D341Med (cell line): ENCODE data around the gene TMF1.

Source experiments
- DNase-seq: peaks from one replicate; pipeline ENCODE4 v3.0.0; 2012; ENCODE audit warnings: low spot score

TMF1 gene, protein sequence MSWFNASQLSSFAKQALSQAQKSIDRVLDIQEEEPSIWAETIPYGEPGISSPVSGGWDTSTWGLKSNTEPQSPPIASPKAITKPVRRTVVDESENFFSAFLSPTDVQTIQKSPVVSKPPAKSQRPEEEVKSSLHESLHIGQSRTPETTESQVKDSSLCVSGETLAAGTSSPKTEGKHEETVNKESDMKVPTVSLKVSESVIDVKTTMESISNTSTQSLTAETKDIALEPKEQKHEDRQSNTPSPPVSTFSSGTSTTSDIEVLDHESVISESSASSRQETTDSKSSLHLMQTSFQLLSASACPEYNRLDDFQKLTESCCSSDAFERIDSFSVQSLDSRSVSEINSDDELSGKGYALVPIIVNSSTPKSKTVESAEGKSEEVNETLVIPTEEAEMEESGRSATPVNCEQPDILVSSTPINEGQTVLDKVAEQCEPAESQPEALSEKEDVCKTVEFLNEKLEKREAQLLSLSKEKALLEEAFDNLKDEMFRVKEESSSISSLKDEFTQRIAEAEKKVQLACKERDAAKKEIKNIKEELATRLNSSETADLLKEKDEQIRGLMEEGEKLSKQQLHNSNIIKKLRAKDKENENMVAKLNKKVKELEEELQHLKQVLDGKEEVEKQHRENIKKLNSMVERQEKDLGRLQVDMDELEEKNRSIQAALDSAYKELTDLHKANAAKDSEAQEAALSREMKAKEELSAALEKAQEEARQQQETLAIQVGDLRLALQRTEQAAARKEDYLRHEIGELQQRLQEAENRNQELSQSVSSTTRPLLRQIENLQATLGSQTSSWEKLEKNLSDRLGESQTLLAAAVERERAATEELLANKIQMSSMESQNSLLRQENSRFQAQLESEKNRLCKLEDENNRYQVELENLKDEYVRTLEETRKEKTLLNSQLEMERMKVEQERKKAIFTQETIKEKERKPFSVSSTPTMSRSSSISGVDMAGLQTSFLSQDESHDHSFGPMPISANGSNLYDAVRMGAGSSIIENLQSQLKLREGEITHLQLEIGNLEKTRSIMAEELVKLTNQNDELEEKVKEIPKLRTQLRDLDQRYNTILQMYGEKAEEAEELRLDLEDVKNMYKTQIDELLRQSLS

DNA sequence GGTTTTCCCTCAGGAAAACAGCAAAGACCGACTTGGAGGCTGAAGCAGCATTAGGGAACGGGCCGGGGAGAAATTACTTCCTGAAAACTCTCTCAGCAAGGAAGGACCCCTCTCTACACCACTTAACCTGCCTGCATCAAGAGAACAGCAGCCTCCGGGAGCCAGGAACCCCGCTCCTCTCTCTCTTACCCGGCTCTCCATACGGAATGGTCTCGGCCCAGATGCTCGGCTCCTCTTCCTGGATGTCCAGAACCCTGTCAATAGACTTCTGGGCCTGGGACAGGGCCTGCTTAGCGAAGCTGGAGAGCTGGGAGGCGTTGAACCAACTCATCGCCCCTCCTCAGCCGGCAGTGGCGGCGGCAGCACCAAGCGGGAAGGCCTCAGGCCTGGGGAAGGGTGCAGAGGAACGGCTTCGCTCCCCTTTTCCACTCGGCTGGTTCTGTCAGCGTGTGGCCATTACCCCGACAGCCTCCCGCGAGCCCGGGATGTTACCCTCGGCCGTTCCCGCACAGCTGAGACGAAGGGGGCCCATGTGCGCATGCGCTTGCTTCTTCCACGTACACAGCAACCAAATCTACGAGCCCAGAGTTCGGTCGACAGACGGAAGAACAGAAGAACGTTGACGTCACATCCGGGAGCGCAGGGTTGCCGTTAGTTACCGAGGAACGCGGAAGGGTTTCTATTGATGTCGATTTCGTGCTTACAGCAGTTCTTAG, at the start of gene TMF1:
Gene TMF1, minus strand, starts transcription at position 578 of the 716 bp plus-strand sequence. Its CDS starts 247 bp downstream, at position 331.
- DNase-seq: peak; percentile 96

DNA sequence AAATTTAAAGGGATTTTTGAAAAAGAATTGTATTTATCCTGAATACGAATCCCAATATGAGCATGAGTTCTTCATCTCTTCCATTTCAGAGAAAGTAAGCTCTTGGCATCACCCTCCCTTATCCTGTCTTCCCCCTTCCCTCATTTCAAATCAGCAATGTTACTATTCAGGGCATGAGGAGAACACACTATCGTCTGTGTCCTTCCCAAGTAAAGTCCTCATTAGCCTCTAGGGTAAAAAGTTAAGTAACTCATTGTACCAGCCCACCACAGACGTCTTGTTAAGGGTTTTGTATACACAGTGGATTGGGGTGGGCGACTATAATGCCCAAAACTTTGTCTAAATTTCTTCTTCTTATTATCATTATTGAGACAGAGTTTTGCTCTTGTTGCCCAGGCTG, 47.4 kb upstream of the TMF1 start:
- DNase-seq: no peak

DNA sequence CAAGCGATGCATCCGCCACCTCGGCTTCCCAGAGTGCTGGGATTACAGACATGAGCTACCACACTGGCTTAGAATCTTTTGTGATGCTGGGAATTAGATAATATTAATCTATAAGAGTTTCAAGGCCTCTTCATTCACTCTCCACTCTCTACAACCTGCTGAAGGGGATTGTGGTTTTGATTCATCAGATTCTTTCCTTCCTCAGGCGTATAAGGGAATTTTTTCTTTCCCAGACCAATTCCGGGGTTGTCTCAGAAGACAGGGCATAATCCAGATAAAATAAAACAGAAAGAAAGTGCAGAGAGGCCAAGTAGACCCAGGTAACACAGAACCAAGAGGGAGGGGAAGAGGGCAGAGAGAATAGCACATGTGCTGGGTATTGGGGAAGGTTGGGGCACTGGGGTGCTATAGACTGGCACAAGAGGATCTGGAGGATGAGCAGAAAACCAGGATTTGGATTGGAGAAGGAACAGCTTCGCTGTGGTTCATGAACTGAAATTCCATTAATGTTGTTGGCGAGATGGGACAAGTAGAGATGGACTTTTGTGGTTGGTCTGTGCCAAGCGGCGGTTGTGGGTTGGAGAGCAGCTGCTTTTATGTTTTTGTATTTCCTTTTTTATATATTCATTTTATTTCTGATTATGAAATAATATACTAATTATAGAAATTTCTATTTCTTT, 45.4 kb upstream of the TMF1 start:
- no peak for DNase-seq

DNA sequence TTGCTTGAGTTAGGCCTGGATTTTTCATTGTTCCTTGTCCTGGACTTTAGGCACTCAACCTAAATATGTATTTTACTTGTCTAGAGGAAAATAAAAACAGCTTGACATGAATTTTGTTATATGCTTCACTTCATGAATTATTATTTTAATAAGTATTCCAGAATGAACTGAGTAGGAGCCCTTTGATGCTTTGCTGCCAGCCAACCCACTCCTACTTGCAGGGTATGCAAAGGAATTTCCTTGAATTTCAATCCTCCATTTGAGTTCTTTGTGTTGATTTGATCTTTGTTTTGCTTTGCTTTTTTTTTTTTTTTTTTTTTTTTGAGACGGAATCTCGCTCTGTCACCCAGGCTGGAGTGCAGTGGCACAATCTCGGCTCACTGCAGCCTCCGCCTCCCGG, 44.2 kb upstream of the TMF1 start:
- DNase-seq: no peak

DNA sequence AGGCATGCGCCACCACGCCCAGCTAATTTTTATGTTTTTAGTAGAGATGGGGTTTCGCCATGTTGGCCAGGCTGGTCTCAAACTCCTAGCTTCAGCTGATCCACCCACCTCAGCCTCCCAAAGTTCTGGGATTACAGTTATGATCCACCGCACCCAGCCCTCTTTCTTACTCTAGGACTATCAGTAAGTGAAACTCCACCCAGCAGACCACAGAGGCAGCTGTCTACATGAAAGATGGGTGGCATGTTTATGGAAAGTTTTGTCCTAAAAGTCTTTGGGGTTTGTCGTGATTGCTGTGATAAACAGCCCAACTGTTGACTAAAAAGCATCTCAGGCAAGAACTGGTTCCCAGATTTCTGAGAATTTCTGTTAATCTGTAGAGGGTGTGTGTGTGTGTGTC, 43.5 kb upstream of the TMF1 start:
- no peak for DNase-seq

DNA sequence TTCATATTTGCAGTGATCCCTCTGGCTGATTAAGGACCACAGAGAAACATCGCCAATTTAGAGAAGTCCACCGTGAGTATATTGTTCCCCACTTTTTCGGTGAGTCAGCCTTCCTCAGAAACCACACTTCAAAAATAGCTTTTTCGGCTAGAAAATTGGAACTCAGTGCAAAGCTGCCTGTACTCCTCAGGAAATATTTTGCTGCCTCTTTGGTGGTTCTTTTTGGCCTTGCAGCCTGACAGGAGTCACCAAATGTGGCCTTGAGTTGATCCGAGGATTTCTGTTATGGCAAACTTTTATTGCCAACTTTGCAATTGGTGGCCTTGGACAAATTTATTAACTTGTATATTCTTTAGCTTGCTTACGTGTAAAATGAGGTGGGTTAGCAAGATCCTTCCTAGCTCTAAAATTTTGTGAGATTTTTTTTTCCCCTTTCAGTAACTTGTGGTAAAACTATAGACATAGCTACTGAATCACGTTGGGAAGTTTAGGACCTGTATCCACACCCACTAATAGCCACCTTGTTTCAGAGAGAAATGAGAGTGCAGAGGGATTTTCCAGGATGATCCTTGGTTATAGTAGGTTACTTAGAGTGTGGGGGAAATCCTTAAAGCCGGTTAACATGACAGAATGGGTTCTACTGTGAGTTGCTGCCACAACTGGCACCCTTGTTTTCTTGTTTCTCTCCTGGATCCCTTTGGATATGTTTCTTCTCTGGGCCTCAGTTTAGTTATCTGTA, 42.5 kb upstream of the TMF1 start:
- DNase-seq: no peak

DNA sequence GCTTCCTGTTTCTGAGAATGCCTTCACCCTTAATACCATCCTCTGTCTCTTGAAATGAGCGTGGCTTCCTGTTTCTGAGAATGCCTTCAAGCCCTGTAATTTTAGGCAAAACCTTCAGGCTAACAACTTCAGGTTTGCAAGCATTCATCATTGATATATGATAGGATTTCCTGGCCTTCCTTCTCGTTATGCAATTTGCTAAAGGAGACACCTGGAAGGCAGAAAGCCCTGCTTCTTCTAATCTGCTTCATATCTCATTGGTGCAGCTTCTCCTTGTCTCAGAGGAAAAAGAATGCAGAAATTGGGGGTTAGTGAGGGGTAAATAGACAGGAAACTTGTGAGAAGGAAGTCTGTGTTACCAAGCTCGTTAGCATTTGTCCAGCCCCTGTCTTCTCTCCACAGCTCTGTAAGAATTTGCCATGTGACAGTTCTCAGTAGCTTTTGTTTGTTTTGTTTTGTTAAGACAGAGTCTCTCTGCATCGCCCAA, 39.9 kb upstream of the TMF1 start:
- no peak for DNase-seq

DNA sequence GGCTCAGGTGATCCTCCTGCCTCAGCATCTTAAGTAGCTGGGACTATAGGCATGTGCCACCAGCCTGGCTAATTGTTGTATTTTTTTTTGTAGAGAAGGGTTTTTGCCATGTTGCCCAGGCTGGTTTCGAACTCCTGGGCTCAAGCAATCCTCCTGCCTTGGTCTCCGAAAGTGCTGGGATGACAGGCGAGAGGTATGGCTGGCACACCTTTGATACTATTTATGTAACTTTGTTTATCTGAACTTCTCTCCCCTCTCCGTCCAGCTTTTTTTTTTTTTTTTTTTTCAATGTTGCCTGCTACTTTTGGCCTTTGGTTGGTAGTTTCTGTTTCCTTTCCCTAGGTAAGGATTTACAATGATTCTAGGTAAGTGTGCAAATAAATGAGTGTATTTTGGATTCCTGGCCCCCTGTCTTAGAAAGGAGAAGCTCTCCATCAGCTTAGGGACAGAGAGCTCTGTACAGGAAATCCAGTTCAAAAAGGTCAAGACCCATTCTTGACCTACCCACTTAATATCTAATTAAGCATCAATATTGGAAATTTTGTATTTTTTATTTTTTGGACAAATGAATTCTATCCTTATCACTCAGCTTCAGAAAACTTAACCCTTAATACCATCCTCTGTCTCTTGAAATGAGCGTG, 39.4 kb upstream of the TMF1 start:
- no peak for DNase-seq

DNA sequence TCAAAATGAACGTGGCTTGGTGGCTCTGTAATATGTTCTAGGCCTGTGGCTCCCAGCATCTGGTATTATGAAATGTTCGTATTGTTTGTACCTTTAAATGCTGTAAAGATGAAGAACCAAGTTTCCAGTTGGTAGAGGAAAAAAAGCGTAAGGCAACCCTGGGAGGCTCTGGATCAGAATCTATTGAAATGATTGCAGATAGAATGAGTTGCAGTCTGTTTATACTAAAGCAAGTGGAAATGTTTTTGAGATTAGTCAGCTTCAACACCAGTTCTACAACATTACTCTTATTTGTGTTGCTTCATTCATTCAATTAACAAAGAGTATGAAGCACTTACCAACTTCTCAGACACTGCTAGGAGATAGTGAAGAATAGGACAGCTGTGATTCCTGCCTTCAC, 37.9 kb upstream of the TMF1 start:
- no peak for DNase-seq

DNA sequence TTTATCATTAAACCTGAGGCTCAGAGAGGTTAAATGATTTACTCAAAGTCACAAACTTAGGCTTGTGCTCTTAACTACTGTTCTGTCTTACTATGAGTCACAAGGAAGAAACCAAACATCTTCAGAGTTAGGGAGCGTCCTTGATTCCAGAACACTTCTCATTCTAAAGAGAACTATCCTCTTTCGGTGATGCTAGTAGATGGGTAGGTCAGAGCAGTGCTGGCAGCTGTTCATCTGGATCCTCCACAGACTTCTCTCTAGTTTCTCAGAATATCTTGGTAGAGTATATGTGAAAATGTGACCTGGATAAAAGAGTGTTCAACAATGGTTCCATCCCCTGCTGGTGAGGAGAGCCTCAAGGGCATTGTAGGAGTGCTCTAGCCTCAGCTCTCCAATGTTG, 35.9 kb upstream of the TMF1 start:
- no peak for DNase-seq

DNA sequence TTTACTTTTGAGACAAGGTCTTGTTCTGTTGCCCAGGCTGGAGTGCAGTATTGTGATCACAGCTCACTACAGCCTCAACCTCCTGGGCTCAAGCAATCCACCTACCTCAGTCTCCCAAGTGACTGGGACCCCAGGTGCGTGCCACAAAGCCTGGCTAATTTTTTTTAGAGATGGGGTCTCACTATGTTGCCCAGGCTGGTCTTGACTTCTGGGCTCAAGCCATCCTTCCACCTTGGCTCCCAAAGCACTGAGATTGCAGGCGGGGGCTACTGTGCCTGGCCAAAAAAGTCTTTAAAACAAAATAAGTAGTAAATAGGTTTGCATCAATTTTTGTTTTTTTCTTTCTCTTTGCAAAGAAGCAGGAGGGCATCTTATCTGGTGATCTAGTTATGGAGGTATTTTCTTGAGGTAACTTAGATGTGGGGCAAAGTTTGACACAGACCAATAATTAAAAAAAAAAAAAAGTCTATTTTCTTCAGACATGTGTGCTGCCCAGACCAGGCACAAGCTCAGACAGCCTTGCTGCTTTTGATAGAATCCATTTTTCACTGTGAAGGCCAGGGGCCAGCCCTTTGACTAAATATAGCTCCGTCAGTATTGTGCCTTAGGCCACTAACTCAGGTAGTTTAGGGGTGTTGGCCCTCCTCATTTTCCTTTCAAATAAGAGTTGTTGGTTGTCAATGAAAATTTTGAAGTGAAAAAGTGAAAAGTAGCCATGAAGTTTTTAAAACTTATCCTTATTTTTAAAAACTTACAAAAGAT, 35.1 kb upstream of the TMF1 start:
- no peak for DNase-seq

DNA sequence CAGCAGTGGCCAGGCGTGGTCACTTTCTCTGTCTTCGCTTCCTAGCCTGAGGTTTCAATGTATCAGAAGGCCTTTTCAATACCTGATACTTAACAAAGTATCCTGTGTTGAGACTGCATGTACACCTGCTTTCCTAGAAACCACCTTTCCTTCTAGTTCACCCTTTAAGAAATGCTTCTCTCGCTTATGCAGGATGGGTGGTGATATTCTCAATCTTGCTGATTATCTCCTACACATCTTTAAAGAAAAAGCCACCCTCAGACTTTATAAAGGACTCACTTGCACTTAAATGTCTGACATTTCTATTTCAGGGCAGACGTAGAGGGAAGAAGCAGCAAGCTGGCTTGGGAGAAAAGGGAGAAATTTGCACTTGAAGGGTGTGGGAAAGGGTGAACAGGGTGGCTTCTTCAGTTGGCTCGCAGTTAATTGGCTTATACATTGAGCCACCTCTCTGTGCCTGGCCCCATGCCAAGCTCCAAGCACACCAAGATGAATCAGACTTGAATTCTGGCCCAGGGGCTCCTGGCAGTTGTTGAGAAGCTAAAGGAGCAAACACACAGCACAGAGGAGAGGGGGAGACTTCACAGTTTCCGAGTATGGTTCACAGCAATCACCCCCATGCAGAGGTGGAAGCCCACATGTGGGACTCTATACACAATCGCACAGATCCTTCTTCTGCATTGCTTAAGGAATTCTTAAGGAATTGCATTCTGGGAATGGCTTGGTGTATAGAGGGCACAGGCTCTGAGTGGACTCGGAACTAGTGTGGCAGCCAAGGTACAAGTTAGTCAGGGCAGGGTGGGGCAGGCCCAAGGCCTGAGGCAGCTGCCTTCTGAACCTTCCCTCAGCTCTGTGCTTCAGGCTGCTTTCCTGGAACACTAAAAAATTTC, 33.9 kb upstream of the TMF1 start:
- DNase-seq: peak; percentile 66

DNA sequence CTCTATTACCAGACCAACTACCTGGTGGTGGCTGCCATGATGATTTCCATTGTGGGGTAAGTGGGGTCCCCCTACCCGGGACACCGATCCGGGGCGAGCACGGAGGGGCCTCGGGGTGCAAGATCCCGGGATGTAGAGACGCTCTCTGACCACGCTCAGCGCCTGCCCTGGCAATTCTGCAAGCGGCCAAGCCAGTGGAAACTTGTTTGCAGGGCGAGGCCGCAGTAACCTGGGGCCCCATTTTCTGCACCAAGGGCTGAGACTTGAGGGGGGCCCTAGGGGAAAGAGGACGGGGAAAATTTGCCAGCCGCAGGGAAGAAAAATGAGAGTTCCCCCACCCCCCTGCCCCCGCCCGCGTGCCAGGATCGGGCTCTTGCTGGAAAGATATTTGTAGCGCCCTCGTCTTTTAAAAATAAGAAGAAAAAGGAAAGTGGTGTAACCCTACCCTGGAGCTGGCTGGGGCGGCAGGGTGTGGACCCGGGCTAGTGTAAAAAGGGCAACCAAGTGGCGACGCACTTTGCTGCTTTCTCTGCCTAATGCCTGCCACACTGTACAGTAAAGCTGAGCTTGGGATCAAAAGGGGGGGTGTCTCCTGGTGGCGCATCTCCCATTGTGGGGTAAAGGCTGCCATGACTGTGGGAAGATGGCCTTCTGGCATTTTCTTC, 33.2 kb upstream of the TMF1 start:
- DNase-seq: peak; percentile 48

DNA sequence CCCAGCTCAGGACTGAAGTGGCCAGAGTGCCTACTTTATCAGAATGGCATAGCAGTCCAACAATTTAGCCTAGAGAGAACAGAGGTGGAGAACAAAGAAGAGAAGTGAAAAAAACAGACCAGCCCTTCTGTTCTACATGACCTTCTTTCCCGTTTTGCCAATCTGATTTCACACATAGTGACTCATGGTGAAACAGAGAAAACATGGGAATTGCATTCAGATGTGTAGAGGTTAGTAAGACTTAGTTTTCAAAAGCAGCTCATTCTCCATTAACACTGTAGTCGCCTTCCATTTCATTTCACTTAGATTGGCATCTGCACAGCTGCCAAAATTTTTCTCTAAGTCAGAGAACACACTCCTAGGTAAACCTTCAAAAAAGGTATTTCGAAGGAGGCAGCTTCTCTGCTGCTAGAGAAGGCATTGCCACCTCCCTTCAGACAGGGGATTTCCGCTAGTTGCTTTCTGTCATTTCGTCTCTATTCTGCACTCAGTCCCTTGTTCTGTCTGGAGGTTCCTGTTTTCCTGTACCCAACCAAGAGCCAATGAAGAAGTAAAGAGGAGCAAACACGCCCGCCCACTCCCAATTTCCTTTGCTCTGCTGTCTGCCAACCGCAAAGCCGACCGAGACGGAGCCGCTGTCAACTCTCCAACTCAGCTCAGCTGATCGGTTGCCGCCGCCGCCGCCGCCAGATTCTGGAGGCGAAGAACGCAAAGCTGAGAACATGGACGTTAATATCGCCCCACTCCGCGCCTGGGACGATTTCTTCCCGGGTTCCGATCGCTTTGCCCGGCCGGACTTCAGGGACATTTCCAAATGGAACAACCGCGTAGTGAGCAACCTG, 32.4 kb upstream of the TMF1 start, which contains the start of gene ARL6IP5:
Gene ARL6IP5, plus strand, starts transcription at position 612 of the 842 bp plus-strand sequence. Its CDS starts 111 bp downstream, at position 723.
- DNase-seq: peak; percentile 84

DNA sequence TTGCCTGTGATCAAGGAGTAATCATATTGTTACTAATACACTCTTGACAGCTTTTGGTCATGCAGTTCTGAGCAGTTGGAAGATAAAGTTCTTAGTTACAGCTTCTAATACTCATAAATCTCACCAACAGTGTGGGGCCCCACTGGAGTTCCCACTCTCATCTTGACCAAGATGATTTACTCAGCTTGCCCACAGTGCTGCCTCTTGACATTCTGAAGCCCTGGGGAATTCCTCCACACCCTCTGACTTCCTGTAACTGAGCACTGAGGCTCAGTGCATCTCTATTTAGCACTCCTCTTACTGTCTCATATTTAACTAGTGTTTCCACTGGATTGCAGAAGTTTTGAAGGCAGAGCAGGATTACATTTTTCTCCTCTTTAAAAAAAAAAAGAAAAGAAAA, 30.7 kb upstream of the TMF1 start:
- no peak for DNase-seq

DNA sequence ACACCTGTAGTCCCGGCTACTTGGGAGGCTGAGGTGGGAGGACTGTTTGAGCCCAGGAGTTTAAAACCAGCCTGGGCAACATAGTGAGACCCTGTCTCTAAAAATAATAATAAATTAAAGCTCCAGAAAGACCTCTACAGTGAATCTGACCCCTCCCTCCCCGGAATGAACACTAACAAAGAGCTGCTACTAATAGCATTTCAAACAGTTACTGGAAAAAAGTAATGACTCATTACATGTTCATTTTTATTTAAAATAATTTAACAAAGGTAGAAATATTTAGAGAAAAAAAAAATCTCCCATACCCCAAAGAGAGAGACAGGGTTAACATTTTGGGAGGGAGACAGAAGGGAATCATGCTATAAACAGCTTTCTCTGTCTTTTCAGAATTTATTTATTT, 30.2 kb upstream of the TMF1 start:
- no peak for DNase-seq
